Measurements from ENCODE around the gene ENTPD1. TPM values are rescaled to one million over a fixed set of nuclear protein-coding genes. Genes with fewer than 3 reads are reported as not detected.

The ENTPD1 gene
- polyA plus RNA-seq, 1 donor (not counting 4 experiments of a cell fraction or from before 2014, with no cell fraction given): 0.03 TPM

DNA sequence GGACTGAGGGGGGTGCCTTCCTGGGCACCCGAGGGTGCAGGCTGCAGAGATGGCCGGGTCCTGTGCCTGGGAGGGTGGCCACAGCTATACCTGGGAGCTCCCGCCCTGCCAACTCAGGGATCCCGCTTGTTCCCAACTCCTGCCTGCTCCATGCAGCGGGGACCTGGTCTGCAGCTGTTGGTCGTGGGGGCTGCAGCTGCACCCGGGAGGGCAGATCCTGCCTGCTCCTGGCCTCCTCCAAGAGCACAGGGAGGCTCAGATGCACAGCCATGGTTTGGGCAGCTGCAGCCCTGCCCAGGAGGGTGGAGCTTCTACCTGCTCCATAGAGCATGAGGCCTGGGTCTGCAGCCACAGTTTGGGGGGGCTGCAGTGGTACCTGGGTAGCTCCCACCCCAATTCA lies 49.0 kb upstream of the ENTPD1 start:
- no peaks in the 10 kb centered on the region for H4K20me1 ChIP-seq (ENCODE audit: control insufficient read depth, extremely low read depth, insufficient read depth, low read length)
- dilution Hi-C loops (cut with MboI; ENCODE audit: extremely low pct_ligation_motif_present, low sequenced_read_pairs): no loop called here
- H3K9me1 ChIP-seq (ENCODE audit: control insufficient read depth, extremely low read depth, insufficient read depth, low read length): no peaks in the 10 kb centered on the region
- H3K27ac ChIP-seq (ENCODE audit: control insufficient read depth, insufficient read depth, low read length): no peak overlapping the region
- no peak overlapping the region for H3K4me2 ChIP-seq (ENCODE audit: control insufficient read depth, extremely low read depth, insufficient read depth, low read depth, low read length)
- H3K36me3 ChIP-seq (ENCODE audit: control insufficient read depth in 2 of 2, extremely low read depth in 1 of 2, insufficient read depth in 2 of 2, low read length in 2 of 2): no peaks in the 10 kb centered on the region
- no peaks in the 10 kb centered on the region for H3K4me1 ChIP-seq (ENCODE audit: control insufficient read depth, extremely low read depth, insufficient read depth, low read length)
- H3K27me3 ChIP-seq (ENCODE audit: control insufficient read depth, extremely low read depth, insufficient read depth, low read length): no peaks in the 10 kb centered on the region
- H3K4me3 ChIP-seq (ENCODE audit: control insufficient read depth in 2 of 3, extremely low read depth in 1 of 3, insufficient read depth in 2 of 3, low read depth in 1 of 3, low read length in 3 of 3): no peak overlapping the region
- H2AFZ ChIP-seq (ENCODE audit: control insufficient read depth, low read length): no peak overlapping the region
- no peak for FAIRE-seq
- DNase-seq (ENCODE audit: low read depth, low spot score): no peak
- no peak for TF ChIP-seq EZH2 (IDR thresholded peaks at IDR 0.05; ENCODE audit: low read length)
- TF ChIP-seq, protein P1, sequence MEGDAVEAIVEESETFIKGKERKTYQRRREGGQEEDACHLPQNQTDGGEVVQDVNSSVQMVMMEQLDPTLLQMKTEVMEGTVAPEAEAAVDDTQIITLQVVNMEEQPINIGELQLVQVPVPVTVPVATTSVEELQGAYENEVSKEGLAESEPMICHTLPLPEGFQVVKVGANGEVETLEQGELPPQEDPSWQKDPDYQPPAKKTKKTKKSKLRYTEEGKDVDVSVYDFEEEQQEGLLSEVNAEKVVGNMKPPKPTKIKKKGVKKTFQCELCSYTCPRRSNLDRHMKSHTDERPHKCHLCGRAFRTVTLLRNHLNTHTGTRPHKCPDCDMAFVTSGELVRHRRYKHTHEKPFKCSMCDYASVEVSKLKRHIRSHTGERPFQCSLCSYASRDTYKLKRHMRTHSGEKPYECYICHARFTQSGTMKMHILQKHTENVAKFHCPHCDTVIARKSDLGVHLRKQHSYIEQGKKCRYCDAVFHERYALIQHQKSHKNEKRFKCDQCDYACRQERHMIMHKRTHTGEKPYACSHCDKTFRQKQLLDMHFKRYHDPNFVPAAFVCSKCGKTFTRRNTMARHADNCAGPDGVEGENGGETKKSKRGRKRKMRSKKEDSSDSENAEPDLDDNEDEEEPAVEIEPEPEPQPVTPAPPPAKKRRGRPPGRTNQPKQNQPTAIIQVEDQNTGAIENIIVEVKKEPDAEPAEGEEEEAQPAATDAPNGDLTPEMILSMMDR (optimal IDR thresholded peaks at IDR 0.05 in 1 of 3, IDR thresholded peaks at IDR 0.05 in 1 of 3, conservative IDR thresholded peaks at IDR 0.05 in 1 of 3; ENCODE audit: extremely low read depth in 1 of 3, insufficient read depth in 2 of 3, low read length in 3 of 3): no peak
- no peaks in the 10 kb centered on the region for H3K9me3 ChIP-seq (ENCODE audit: control insufficient read depth, low read depth, low read length)
- no peaks in the 10 kb centered on the region for H3K79me2 ChIP-seq (ENCODE audit: control insufficient read depth, insufficient read depth, low read length)
- no peak overlapping the region for H3K9ac ChIP-seq (ENCODE audit: control insufficient read depth, extremely low read depth, insufficient read depth, low read length)

DNA sequence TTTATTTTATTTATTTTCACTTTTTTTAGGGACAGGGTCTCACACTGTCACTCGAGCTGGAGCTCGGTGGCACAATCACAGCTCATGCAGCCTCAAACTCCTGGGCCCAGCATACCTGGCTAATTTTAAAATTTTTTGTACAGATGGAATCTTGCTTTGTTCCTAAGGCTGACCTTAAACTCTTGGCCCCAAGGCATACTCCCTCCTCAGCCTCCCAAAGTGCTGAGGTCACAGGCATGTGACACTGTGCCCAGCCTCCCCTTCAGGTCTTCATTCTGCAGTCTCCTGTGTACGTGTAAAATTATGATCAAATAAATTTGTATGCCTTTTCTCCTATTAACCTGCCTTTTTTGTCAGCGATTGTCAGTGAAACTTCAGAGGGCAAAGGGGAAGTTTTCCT lies 44.5 kb upstream of the ENTPD1 start:
- Histone ChIP-seq H3K27ac (ENCODE audit: control insufficient read depth, insufficient read depth, low read length) (no peak overlapping the region), H3K27me3 (ENCODE audit: control insufficient read depth, extremely low read depth, insufficient read depth, low read length) (no peaks in the 10 kb centered on the region), H3K9me1 (ENCODE audit: control insufficient read depth, extremely low read depth, insufficient read depth, low read length) (no peaks in the 10 kb centered on the region), H3K4me1 (ENCODE audit: control insufficient read depth, extremely low read depth, insufficient read depth, low read length) (no peaks in the 10 kb centered on the region), H3K9ac (ENCODE audit: control insufficient read depth, extremely low read depth, insufficient read depth, low read length) (no peak overlapping the region), H2AFZ (ENCODE audit: control insufficient read depth, low read length) (no peak overlapping the region), H4K20me1 (ENCODE audit: control insufficient read depth, extremely low read depth, insufficient read depth, low read length) (no peaks in the 10 kb centered on the region), H3K4me2 (ENCODE audit: control insufficient read depth, extremely low read depth, insufficient read depth, low read depth, low read length) (no peak overlapping the region), H3K4me3 (ENCODE audit: control insufficient read depth in 2 of 3, extremely low read depth in 1 of 3, insufficient read depth in 2 of 3, low read depth in 1 of 3, low read length in 3 of 3) (no peak overlapping the region), H3K79me2 (ENCODE audit: control insufficient read depth, insufficient read depth, low read length) (no peaks in the 10 kb centered on the region), H3K9me3 (ENCODE audit: control insufficient read depth, low read depth, low read length) (no peaks in the 10 kb centered on the region), H3K36me3 (ENCODE audit: control insufficient read depth in 2 of 2, extremely low read depth in 1 of 2, insufficient read depth in 2 of 2, low read length in 2 of 2) (no peaks in the 10 kb centered on the region)
- no peak for TF ChIP-seq EZH2 (IDR thresholded peaks at IDR 0.05; ENCODE audit: low read length)
- TF ChIP-seq, protein P1 (optimal IDR thresholded peaks at IDR 0.05 in 1 of 3, IDR thresholded peaks at IDR 0.05 in 1 of 3, conservative IDR thresholded peaks at IDR 0.05 in 1 of 3; ENCODE audit: extremely low read depth in 1 of 3, insufficient read depth in 2 of 3, low read length in 3 of 3): no peak
- dilution Hi-C loops (cut with MboI; ENCODE audit: extremely low pct_ligation_motif_present, low sequenced_read_pairs): no loop called here
- FAIRE-seq (no peak), DNase-seq (ENCODE audit: low read depth, low spot score) (no peak)

Data from keratinocyte (primary cell).